Fibroblast of mammary gland (primary cell): Measurements from ENCODE around the gene ZXDC.

Experiments used
- DNase-seq: peaks from one replicate; pipeline ENCODE4 v3.0.0-alpha.2; 2010; ENCODE audit warnings: low read depth
- H3K4me3 ChIP-seq: 2 replicates; pipeline ENCODE4 v1.5.1; 2011; ENCODE audit warnings: low read depth, mild to moderate bottlenecking, low read length, moderate library complexity; ENCODE audit not compliant: control insufficient read depth
- TF ChIP-seq, protein P1 (sequence below): conservative IDR thresholded peaks from 2 replicates; pipeline ENCODE4 v1.5.1; 2011; ENCODE audit warnings: low read depth, low read length, inconsistent platforms; ENCODE audit not compliant: control insufficient read depth, insufficient read depth

ZXDC gene

DNA sequence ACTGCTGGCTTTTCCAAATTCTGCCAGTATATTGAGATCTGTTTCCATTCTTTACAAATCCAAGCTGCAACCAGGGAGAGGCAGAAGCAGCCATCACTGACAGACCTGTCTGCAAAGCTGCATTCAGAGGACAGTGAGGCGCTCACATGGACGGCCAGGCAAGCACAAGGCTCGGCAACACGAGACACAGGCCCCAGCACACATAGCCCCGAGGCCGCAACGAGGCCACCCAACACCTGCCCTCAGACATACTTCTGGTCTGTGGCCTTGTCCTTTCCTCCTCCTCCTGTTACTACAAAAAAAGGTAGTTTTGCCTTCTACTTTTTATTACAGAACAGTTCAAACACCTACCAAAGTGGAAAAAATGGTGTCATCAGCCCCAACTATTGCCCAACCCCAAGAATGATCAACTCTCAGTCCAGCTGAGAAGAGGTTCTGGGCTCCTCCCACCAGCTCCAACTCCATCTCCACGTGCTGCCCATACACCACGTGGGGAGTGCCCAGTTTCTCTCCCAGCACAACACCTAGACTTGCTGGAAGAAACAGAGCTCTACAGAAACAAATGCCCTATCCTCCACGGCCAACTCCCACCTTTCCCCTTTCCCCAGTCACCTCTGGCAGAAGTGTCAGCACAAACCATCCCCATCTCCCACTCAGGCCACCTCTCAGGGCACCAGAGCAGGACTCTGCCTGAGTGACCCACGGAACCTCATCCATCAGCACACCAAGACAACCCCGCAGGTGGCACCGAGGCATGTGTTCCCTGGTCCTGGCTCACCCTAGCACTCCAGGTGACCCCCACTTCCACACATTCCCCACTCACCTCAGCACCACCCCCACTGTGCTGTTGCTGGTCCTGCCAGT, 7.4 kb downstream of the ZXDC start:
- no peak overlapping the region for H3K4me3 ChIP-seq
- TF ChIP-seq, protein P1, sequence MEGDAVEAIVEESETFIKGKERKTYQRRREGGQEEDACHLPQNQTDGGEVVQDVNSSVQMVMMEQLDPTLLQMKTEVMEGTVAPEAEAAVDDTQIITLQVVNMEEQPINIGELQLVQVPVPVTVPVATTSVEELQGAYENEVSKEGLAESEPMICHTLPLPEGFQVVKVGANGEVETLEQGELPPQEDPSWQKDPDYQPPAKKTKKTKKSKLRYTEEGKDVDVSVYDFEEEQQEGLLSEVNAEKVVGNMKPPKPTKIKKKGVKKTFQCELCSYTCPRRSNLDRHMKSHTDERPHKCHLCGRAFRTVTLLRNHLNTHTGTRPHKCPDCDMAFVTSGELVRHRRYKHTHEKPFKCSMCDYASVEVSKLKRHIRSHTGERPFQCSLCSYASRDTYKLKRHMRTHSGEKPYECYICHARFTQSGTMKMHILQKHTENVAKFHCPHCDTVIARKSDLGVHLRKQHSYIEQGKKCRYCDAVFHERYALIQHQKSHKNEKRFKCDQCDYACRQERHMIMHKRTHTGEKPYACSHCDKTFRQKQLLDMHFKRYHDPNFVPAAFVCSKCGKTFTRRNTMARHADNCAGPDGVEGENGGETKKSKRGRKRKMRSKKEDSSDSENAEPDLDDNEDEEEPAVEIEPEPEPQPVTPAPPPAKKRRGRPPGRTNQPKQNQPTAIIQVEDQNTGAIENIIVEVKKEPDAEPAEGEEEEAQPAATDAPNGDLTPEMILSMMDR = no peak
- peak; percentile 54 for DNase-seq

- H3K4me3 ChIP-seq = no peak overlapping the region
- TF ChIP-seq, protein P1 = no peak
- no peak for DNase-seq
Measured at GRCh38 chr3:126467611-126467955, 8.1 kb downstream of the ZXDC start.

GRCh38 chr3:126466886-126467610, 8.6 kb downstream of the ZXDC start:
- TF ChIP-seq, protein P1 = no peak
- no peak for DNase-seq
- no peak overlapping the region for H3K4me3 ChIP-seq

- DNase-seq = no peak
- no peak overlapping the region for H3K4me3 ChIP-seq
- TF ChIP-seq, protein P1 = no peak
Measured at GRCh38 chr3:126465928-126466544, 9.7 kb downstream of the ZXDC start.

DNA sequence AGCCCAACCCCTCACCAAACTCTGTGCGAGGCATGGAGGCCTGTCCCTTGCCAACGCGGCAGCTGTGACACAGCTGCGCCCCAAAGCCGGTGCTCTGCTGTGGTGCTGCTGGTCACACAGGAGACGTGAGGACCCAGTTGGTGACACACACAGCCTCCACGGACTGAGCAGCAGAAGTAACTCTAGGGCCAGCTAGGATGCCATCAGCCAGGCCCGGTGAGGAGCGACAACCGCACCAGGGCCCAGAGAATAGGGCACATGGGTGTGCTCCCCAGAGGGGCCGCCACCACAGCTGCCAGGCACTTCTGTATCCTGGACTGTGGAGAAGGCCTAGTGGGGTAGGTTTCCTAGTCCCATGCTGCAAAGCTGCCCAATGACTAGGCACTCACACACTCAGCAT, 10.7 kb downstream of the ZXDC start:
- no peak for DNase-seq
- no peak overlapping the region for H3K4me3 ChIP-seq
- TF ChIP-seq, protein P1 = no peak

- H3K4me3 ChIP-seq = no peak overlapping the region
- TF ChIP-seq, protein P1 = no peak
- no peak for DNase-seq
Measured at GRCh38 chr3:126464494-126464893, 11.2 kb downstream of the ZXDC start.
